Stimulated activated CD4-positive, alpha-beta T cell treated with anti-CD3 and anti-CD28 coated beads, Interleukin-15, amount 100 ng/mL, for 24 hours (primary cell): ENCODE results near the gene LPXN.
"Not testable (repeated sequence)": the region's sequence is repeated elsewhere in the genome, so short reads cannot be mapped to it uniquely, and the experiment has no call there.

Source experiments
- DNase-seq: peaks from one replicate; pipeline ENCODE4 v3.0.0-alpha.2; 2020

LPXN gene

DNA sequence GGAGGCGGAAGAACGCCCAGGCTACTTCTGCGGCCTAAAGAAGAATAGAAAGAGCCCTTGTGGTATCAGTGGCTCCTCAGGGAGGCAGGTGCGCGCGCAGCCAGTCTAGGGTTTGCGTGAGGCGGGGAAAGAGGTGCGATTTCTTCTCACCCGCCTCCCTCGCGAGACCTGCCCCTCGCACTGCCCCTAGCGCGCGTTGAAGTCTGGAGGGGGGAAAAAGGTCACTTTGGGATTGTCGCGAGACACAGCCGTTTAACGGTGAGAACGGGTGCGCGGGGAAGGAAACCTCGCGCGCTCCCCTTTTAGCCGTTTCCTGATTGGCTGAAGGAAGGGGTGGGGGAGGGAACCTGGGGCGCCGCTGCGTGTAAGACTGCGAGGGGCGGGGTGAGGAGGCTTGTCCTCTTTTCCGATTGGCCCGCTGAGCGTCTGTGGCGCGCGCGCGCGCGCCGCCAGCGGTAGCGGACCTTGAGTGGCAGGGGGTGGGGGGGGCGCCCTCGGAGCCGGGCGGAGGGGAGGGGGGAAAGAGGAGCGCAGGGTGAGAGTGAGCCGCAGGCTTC is 3.1 kb upstream of the LPXN start, which contains the start of gene ZFP91:
Gene ZFP91, plus strand, starts transcription at position 429 of the 557 bp plus-strand sequence. CDS start 219 bp downstream, outside the sequence.
- DNase-seq: peak; percentile 97

DNA sequence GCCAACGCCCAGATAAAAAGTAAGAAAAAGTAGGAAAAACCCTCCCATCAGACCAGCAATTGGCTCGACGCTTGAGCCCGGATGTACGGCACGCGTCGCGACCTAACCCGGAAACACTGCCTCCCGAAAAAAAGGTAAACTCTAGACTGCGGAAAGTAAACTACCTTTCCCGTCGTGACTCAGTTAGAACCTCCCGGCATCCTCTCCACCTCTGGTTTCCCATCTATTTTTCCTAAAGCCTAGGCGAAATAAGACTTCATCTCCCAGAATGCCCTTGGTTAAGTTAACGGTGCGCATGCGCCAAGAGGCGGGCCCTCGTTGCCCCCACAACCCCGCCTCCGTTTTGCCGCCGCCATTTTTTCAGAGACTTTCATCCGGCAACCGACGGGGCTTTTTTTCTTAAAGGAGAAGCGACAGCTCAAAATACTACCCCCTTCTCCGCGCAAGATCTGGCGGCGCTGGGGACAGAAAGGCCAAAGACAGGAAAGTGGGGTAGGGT is 2.5 kb upstream of the LPXN start:
- peak; percentile 92 for DNase-seq

DNA sequence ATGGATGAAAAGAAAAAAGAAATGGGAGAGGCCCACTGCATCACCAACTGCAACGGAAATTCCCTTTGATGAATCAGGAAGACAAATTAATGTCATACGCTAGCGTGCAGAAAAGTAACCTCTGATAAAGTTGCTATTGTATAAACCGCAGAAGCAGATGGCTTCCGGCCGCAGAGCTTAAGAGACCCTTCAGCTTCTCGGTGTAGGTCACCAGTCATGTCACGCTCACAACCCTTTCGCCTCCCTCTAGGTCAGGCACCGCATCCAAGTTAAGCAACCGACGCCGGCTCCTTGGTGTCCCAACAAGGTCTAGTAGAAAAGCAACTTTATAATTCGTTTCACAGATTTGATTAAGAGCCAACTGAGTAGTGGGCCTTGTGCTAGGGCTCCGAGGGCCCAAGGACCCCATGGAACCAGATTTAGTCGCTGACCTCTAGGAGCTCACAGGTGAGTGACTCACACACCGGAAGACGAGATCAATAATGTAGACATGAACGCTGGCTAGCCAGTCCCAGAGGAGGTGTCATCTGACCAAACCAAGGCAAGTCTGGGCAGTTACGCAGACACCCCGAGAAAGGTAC is 2.0 kb upstream of the LPXN start:
- DNase-seq: peak; percentile 83

DNA sequence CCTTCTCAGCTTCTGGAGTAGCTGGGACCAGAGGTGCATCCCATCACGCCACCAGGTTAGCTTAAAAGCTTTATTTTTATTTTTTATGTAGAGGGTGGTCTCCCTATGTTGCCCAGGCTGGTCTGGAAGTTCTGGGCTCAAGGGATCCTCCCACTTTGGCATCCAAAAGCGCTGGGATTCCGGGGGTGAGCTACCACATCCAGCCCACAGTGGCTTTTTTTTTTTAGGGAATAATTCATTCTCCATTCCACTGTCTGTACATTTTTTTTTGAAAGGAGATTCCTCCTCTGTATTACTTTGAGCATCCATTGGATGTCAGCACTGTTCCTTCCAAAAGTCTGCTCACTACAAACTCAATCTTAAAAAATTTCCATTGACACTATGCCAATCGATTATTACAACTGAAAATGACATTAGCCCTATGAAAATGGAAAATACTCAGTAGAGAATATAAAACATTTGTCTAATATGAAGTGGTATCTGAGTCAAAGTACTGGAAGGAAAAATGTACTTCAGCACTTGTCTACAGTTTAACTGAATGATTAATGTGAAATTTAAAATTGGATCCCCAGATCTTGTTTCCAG is 1.3 kb upstream of the LPXN start:
- DNase-seq: no peak

DNA sequence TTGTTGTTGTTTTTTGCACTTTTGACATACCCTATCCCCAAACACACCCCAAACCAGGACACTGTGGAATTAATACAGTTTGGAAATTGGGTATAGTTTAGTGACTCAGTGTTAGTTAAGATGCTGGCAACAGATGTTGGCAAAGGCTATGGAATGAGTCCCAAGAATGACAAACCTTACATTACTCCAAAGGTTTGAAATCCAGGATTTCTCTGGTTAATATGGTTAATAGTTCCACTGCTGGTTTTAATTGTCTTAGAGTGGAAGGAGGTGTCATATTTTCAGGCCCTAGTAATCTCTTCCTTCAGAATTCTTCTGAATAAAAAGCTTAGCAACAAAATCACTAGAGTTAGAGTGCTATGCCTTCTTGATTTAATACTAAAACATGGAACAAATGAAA is 775 bp downstream of the LPXN start:
- DNase-seq: no peak

DNA sequence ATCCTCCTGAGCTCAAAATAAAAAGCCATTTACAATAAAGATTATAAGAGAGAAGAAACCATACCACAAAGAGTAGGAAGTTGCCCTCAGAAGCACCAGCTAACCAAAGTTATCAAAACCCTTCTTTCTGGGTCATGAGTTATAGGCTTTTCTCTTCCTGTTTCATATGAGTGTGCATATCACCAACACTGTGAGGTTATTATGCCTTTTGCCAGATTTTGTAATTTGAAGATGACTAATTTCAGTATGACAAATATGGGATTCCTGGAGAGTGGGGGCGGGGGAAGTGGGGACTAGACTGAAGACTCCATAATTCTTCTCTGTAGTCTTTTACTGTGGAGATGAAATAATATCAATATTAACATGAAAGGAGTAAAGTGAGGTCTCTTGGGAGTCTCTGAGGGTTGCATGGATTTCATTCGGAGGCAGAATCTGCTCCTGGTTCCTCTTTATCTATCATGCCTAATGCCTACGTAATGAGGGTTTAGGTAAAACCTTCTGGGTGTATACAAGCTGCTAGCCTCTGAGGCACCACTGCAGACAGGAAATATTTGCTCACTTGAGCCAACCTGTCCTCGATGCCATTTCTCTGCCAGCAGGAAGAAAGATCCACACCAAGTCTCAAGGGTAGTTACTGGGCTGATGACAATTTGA is 2.1 kb downstream of the LPXN start:
- peak; percentile 83 for DNase-seq

DNA sequence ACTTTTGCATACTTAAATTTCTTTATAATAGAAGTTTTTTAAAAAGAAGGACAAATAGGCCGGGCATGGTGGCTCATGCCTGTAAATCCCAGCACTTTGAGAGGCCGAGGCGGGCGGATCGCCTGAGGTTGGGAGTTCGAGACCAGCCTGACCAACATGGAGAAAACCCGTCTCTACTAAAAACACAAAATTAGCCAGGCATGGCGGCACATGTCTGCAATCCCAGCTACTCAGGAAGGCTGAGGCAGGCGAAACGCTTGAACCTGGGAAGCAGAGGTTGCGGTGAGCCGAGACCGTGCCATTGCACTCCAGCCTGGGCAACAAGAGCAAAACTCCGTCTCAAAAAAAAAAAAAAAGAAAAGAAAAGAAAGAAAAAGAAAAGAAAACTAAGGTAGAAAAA is 2.8 kb downstream of the LPXN start:
- not testable (repeated sequence) for DNase-seq

DNA sequence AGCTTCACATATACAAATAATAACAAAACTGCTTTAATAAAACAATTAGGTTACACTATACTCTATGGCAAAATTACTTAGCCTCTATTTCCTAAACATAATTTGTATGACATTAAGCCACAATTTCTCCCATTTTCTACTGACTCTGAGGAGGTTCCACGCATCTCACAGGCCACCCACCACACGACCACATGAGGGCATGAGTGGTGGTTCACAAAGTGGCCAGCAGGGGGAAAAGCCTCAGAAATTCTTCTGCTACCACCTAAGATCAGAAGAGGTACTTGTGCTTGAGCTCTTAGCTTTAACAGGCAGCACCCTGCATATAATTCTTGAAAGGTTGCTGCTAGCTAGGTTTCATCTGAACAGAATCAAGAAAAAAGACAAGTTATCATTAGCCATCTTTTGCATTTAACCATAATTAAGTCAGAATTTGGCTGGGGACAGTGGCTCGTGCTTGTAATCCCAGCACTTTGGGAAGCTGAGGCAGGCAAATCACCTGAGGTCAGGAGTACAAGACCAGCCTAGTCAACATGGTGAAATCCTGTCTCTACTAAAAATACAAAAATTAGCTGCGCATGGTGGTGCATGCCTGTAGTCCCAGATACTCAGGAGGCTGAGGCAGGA is 7.7 kb downstream of the LPXN start:
- DNase-seq: peak; percentile 79

DNA sequence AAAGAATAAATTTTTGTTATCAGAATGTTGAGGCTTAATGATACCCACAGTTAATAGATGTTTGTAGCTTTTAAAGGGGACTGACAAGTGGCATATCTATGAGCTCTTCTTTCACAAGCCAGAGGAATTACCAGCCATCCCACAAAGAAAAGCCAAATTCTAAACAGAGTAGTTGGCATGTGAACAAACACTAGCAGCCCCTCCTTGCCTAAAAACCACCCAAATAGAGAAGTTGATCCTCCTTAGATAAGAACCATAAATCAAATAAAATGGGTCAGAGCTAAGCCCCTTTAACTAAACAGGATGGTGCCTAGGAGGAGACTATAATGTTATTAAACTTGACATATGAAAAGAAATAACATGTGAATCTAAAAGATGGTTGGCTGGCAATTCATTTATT is 11.4 kb downstream of the LPXN start:
- no peak for DNase-seq

DNA sequence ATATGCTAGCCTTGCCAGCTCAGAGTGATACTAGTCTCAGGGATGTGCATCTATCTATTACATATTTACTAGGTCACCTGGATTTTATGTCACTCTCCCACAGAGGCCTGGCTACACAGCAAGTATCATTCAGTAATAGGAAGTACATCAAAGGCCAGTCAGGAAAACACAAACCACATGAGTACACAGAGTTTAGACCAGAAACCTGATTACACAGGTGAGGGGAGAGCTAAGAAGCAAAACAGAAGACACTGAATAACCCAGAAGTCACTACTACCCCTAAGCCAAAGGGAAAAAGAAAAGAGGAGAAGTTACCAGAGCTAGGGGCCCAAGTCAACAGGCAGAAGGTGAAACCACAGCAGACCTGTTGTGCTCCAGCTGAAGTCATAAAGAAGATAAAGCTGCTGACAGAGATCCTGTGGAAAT is 13.3 kb downstream of the LPXN start:
- DNase-seq: no peak

DNA sequence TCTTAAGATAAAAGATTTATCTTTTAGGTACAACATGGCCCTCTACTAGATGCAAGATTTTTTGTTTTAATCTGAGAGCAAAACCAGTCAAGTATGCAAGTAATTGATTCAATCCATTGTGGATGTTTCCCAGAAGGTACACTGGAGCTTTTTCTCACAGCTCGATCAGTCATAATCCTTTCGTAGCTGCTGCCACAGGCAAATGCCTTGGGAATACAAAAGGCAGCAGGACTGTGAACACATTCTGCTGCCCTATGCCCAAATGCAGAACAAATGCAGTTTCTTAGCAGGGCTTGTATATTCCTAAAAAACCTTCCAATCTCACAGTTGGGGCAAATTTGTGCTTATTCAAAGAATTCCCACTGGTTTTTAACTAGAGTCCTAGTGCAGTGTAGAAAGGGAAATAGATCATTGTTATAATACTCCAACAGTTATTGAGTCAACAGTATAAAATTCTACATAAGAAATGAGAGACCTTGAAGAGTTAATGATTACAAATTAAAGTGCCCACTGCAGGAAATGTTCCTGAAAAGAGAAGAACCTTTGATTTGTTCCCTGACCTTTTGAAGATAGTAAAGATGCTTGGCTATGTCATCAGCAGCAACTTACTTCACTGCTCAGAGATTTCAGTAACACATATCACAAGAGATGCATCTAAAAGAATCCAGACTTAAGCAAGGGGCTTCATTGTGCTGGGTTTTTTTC is 14.1 kb downstream of the LPXN start:
- no peak for DNase-seq

DNA sequence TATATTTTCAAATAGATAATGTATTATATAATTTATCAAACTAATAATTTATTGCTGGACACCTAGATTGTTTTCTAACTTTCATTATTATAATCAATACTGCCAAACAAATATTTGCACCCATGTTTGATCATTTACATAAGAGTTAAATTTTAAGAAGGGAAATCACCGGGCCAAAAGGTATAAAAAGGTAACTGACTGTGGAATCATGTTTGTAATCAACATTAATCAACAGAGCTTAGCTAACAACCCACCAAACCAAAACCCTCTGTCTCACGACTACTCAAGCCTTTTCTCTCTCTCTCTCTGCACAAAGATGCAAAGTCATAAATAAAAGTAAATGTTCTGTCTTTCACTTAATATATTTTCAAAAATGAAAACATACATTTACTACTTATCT is 14.8 kb downstream of the LPXN start:
- DNase-seq: no peak

DNA sequence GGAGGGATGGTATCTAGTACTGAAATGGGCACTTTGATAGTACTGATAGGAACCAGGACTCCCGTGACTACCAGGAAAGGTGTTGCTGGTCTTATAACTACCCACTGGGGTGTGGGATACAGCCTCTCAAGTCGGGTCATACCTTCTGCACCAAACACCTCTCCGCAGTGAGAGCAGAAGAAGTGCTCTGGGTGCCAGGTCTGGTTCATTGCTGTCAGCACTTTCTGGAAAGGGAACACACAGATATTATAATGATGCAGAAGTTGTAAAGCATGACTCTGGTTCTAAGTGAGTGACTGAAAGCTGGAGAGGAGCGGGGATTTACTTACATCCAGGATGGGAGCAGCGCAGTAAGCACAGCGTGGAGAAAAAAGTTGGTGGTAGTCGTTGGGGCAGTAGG is 26.0 kb downstream of the LPXN start:
- no peak for DNase-seq

DNA sequence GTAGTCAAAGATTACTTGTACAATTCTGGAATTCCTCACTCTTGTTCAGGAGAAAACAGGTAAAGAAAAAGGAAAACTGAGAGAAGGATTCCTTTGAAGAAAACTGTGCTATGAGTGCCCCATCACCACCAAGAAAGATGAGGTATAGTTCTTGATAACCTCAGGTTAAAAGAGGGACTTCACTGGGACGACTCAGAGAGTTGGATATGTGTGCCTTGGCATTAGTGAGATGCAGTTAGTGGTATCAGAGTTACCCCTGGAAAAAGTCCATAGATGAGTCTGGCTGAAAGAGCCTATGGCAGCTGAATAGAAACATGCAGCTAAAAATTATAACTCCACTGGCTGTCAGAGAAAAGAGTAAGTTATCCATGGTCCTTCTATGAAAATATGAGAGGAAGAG is 28.8 kb downstream of the LPXN start:
- no peak for DNase-seq

DNA sequence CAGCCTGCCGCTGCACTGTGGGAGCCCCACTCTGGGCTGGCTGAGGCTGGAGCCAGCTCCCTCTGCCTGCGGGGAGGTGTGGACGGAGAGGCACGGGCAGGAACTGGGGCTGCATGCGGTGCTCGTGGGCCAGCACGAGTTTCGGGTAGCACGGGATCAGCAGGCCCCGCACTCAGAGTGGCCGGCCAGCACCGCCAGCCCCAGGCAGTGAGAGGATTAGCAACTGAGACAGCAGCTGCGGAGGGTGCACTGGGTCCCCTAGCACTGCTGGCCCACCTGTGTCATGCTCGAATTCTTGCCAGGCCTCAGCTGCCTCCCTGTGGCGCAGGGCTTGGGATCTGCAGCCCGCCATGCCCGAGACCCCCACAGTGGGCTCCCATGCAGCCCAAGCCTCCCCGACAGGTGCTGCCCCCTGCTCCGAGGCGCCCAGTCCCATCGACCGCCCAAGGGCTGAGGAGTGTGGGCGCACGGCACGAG is 43.8 kb downstream of the LPXN start:
- no peak for DNase-seq

DNA sequence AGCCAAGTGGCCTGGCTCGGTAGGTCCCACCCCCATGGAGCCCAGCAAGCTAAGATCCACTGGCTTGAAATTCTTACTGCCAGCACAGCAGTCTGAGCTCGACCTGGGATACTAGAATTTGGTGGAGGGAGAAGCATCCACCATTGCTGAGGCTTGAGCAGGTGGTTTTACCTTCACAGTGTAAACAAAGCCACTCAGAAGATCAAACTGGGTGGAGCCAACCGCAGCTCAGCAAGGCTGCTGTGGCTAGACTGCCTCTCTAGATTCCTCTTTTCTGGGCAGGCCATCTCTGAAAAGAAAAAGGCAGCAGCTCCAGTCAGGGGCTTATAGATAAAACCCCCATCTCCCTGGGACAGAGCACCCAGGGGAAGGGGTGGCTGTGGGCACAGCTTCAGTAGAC is 45.4 kb downstream of the LPXN start:
- DNase-seq: no peak

DNA sequence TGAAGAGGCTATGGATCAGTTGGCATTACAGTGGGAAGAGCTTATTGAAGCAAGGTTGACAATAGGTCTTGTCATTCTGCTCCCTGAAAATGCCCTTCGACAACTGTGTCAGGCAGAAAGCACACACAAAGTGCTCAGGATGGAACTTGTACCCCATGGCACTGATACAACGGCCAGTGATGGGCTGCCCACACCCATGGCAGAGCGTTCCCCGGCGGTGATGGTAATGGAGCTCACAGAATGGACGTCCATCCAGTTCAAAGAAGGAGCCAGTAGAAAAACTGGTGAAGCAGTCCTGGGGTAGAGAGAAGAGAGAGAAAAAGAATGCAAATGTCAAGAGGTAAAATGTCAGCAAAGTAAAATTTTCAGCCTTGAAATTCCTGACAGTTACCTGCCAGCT is 48.2 kb downstream of the LPXN start:
- DNase-seq: no peak

DNA sequence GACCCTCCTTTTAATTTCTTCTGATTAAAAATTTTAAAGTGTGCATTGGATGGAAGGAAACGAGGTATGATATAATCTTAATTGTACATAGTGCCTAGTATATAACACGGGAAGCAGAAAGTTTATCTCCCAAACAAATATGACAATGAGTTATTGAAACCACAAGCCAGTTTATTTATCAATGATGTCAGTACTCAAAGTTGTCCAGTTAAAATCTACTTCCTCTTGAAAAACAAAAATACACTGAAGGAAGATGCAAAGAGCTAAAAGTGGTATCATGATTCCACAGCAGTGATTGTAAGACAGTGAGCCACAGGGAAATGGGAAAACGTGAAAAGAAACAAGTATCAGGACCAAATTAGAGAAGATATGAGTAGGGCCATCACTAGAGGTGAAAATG is 48.9 kb downstream of the LPXN start:
- DNase-seq: no peak

DNA sequence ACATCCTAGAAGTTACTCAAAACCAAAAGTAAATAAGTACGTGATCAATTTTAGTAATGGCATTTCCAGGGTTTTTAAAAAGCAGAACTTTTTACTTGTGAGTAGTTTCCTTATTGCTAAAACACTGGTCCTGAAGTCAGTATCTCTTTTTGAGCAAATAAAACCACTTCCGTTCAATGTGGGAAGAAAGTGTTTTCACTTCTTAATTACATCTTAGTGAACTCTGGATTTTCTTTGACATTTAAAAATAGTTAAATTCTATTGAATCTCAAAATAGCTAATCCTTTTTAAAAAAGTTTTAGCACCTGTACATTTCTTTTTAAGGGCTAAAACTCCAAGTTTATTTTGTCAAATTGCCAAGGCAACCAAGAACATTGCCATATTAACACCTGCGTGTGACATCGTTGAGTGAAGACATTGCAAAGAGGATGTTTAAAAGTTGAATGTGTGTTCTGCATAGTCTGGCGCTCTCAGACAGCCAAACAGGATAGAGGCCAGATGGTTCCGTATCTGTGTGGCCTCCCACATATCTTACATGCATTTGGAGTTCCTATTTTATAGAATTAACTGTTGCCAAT is 50.5 kb downstream of the LPXN start:
- peak; percentile 32 for DNase-seq

DNA sequence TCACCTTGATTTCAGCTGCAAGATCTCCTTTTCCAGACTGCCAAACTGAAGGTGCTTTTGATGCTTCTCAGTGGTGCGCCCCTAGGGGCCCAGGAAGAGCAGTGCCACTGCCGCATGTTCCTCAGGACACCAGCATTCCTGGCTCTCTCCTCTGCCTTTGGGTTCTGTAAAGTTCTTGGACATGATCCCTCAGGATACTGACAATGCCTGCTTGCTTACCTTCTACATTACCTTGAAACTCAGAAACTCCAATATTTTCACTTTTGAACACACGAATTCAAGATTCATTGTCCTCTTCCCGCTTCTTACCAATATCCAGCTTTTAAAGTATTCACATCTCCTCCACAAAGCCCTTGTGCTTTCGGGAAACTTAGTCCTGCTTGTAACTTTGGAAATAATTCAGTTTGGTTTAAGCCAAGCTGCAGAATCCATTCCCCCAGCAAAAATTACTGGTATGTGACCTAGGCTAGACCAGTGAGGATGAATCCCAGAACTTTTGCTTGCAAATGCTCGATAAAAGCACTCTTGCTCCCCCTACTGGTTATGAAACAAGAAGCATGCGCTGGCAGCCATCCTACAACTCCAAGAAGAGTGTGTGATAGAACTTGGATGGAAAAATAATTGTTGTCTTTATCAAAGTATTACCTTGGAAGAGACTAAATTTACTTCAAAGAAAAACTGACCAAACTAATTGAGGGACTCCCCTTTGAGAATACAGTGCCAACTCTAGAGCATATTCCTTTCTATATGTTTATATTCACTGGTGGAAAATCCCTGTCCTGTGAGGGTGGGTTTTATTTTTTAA is 51.2 kb downstream of the LPXN start:
- peak; percentile 62 for DNase-seq

DNA sequence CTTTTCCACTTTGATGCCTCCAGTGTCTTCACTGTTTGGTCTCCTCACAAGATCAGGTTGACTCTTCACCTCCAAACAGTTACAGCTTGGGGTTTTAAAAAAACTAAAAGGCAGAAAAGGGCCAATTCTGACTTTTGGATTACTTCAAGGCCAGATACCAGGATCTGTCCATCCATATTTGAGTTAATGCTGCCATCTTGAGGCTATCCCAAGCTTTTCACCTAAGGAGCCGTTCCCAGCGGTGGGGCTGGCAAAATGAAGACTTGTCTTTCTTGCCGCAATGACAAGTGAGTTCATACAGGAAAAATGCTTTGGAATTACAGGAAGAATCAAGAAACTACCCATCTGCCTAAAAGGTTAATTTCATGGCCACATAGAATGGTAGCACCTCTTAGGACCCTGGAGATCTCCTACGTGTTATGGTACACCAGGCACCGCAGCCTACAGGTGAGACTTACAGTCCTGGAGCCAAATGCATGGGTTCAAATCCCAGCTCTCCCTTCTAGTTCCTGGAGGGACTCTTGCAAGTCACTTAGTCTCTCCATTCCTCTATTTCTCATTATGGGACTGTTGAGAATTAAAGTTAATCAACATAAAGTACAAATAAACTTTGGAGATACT is 61.8 kb downstream of the LPXN start:
- DNase-seq: peak; percentile 16
